HG02798 (cell line): ENCODE measurements around the gene SPC25.
"Not testable (repeated sequence)": the region's sequence is repeated elsewhere in the genome, so short reads cannot be mapped to it uniquely, and the experiment has no call there.

Source experiments
- ATAC-seq: cut with Tn5 transposase; IDR thresholded peaks from one replicate; pipeline ENCODE4 v1.9.1; 2021; ENCODE audit warnings: mild to moderate bottlenecking; ENCODE audit not compliant: unreplicated experiment, poor library complexity

The SPC25 gene

DNA sequence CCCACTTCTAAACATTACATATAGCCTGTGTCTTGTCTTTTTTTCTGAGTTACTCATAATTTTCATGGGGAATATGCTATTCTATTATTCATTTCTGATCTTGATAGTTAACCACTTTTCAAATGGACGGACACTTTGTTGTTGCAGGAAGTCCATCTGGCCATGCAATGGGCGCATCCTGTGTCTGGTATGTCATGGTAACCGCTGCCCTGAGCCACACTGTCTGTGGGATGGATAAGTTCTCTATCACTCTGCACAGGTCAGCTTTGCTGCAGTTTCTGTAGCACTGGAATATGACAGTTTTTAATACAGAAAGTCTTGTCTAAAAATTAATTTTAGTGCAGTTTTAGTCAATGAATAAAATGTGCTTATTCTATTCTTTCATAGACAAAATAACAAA is 14.1 kb upstream of the SPC25 start:
- no peak for ATAC-seq

GRCh38 chr2:168903888-168904287 is 13.7 kb upstream of the SPC25 start:
- no peak for ATAC-seq

- ATAC-seq: no peak
Observed at GRCh38 chr2:168901003-168901402, 10.8 kb upstream of the SPC25 start, which contains the start of gene G6PC2. Gene G6PC2 (plus strand): TSS chr2:168901291. CDS start chr2:168901332, 41 bp downstream.

DNA sequence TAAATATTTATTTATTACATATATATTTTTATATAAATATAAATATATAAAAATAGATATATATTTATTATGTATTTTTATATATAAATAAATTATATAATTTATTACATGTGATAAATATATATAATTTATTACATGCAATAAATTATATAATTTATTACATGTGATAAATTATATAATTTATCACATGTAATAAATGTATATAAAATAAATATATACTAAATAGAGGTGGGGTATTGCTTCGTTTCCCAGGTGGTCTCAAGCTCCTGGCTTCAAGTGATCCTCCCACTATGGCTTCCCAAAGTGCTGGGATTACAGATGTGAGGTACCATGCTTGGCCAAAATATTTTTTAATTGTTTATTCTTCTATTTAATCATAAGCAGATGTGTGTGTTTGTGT is 7.2 kb upstream of the SPC25 start:
- ATAC-seq: no peak

- no peak for ATAC-seq
Observed at GRCh38 chr2:168896783-168897182, 6.6 kb upstream of the SPC25 start.

DNA sequence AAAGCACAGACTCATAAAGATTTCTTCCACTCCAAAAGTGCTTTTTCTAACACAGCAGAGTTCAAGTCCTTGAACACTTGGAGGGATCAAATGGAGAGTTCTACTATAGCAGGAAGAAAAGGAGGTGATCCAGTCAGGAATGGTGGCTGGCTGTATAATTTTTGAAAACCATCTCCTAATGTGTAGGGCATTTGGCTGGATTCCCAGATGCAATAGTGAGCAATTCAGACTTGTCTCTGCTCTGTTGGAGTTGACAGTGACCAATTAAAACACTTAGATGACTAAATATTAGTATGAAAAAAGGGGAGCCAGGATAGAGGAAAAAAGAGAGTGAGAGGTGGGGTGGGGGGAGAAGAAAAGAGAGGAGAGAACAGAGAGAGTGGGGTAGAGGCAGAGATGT is 5.5 kb upstream of the SPC25 start:
- ATAC-seq: no peak

GRCh38 chr2:168894720-168895119 is 4.5 kb upstream of the SPC25 start:
- no peak for ATAC-seq

DNA sequence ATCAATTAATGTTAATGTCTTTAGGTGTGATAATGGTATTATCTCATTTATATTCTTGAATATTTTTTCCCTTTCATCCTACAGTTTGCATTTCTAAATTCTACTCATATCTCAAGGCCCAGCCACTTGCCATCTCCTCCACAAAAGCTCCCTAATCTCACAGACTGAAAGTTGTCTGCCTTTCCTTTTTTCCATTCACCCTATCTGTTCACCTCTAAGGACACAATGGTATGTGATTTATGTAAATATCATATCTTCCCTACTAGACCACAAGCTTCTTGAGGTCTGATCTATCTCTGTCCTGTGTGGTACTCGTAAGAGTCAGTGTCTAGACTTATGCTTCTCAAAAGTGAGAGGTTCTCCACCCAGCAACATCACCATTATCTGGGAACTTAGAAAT is 3.9 kb upstream of the SPC25 start:
- ATAC-seq: no peak

DNA sequence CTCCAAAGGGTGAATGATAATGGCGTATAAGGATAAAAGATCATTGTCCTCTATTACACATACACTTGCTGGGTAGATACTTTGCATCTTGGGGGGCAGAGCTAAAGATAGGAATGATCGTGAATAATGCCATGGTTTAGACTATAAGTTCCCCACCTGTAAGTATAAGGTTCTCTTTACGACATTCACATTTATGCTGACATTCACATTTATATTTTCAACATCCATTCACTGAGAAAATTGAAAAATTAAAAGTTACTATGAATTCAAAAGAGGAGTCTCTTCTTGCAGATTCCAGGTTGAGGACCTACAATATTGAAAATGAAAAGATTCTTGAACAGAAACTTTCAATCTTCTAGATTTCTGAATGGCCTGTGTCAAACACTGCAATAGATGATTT is 2.1 kb upstream of the SPC25 start:
- ATAC-seq: no peak

- ATAC-seq: no peak
Observed at GRCh38 chr2:168889635-168890005, 610 bp downstream of the SPC25 start.

- no peak for ATAC-seq
Observed at GRCh38 chr2:168884975-168885374, 5.3 kb downstream of the SPC25 start.

DNA sequence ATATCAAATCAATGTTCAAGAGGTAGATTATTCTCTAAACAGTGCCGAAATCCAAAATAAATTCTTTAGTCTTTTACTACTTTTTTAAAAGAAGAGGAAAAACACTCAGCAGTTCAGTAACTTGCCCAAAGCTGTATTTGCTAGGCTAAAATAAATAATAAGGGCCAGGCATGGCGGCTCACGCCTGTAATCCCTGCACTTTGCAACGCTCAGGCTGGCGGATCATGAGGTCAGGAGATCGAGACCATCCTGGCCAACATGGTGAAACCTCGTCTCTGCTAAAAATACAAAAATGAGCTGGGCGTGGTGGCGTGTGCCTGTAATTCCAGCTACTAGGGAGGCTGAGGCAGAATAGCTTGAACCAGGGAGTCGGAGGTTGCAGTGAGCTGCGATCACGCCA is 8.1 kb downstream of the SPC25 start:
- ATAC-seq: not testable (repeated sequence)

GRCh38 chr2:168874368-168875054 is 15.7 kb downstream of the SPC25 start:
- no peak for ATAC-seq

DNA sequence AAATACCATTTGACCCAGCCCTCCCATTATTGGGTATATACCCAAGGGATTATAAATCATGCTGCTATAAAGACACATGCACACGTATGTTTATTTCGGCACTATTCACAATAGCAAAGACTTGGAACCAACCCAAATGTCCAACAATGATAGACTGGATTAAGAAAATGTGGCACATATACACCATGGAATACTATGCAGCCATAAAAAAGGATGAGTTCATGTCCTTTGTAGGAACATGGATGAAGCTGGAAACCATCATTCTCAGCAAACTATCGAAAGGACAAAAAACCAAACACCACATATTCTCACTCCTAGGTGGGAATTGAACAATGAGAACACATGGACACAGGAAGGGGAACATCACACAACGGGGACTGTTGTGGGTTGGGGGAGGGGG is 19.4 kb downstream of the SPC25 start:
- not testable (repeated sequence) for ATAC-seq

DNA sequence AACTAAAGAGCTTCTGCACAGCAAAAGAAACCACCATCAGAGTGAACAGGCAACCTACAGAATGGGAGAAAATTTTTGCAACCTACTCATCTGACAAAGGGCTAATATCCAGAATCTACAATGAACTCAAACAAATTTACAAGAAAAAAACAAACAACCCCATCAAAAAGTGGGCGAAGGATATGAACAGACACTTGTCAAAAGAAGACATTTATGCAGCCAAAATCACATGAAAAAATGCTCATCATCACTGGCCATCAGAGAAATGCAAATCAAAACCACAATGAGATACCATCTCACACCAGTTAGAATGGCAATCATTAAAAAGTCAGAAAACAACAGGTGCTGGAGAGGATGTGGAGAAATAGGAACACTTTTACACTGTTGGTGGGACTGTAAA is 19.9 kb downstream of the SPC25 start:
- ATAC-seq: not testable (repeated sequence)

DNA sequence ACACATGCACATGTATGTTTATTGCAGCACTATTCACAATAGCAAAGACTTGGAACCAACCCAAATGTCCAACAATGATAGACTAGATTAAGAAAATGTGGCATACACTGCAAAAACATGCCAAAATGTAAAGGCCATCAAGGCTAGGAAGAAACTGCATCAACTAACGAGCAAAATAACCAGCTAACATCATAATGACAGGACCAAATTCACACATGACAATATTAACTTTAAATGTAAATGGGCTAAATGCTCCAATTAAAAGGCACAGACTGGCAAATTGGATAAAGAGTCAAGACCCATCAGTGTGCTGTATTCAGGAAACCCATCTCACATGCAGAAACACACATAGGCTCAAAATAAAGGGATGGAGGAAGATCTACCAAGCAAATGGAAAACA is 23.1 kb downstream of the SPC25 start:
- not testable (repeated sequence) for ATAC-seq

DNA sequence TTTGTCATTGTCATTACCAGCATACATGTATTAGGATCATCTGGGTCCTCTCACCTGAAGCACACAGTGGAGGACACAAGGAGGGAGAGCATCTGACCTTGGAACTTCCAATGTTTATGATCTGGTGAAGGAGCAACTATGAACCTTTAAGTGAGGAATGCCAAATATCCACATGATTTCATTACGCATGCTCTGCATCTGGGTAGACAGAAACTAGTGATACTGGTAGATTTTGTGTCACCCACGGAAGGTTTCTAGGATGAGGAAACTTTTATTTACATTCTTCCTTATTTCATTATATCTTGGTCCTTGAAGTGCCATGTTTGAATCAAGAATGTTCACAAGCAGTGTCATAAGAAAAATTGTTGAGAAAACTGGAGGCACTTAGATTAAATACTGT is 32.1 kb downstream of the SPC25 start:
- ATAC-seq: no peak

DNA sequence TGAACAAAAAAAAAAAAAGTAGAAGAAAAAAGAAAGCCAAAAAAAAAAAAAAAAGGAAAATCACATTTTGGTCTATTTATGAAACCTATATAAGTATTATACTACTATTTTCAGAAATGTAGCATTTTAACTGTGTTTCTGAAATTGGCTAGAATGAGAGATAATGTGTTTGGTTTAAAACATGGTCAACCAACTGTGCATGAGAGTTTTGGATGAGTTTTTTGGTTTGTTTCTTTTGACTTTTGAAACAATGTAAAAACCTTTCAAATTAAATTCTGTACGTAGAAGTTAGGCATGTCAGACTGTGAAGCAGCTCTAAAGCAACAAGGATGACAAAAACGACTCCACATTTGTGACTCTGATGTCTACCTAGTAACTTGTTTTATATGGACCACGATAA is 34.6 kb downstream of the SPC25 start:
- ATAC-seq: no peak

- ATAC-seq: no peak
Observed at GRCh38 chr2:168854651-168855050, 35.6 kb downstream of the SPC25 start.

- ATAC-seq: no peak
Observed at GRCh38 chr2:168853471-168853870, 36.8 kb downstream of the SPC25 start.

DNA sequence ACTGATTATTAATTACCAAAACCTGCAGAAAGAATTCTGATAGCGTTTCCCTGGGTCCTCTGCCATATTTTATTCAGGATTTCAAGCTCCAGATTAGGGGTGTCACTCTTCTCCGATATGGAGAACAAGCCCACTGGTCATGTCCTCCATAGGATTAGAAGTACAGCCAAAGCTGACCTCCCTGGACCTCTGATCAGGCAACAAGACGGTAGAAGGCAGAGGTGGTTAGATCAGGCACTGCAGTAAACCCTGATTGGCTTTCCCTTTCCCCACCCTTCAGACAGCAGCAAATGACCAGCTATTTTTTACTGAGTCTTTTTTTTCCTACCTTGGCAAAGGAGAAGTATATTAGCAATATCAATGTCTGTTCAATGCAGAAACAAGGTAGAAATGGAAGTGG is 37.7 kb downstream of the SPC25 start:
- ATAC-seq: no peak

DNA sequence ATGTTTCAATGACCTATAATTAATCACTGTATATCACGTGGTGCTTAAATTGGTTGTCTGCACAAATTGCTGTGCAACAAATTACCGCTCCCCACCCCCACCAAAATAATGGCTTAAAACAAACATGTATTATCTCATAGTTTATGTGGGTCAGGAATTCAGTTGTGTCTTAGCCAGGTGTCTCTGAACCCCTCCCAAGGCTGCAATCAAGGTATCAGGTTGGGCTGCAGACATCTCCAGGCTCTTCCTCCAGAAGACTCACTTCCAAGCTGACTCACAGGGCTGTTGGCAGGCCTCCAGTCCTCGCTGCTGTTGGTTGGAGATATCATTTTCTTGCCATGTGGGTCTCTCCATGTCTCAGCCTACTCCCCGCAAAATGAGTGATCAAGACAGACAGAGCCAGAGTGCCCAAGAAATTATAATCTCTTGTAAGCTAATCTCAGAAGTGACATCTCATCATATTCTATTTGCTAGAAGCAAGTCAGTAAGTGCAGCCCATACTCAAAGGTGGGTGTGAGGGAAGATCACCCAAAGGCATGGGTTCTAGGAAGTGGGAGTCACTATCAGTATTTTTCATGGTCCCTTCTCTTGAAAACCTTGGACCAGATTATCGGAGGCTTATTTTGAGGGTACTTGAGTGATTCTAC is 38.4 kb downstream of the SPC25 start:
- ATAC-seq: no peak
